Limb (tissue), 2 donors: ENCODE measurements around the gene MPI.
"Not testable (repeated sequence)": the region's sequence is repeated elsewhere in the genome, so short reads cannot be mapped to it uniquely, and the experiment has no call there.

Source experiments
- DNase-seq, 2 donors: peaks; one replicate each; pipeline ENCODE4 v3.0.0-alpha.2; 2016; ENCODE audit errors: extremely low spot score in 2 of 2

Gene MPI

DNA sequence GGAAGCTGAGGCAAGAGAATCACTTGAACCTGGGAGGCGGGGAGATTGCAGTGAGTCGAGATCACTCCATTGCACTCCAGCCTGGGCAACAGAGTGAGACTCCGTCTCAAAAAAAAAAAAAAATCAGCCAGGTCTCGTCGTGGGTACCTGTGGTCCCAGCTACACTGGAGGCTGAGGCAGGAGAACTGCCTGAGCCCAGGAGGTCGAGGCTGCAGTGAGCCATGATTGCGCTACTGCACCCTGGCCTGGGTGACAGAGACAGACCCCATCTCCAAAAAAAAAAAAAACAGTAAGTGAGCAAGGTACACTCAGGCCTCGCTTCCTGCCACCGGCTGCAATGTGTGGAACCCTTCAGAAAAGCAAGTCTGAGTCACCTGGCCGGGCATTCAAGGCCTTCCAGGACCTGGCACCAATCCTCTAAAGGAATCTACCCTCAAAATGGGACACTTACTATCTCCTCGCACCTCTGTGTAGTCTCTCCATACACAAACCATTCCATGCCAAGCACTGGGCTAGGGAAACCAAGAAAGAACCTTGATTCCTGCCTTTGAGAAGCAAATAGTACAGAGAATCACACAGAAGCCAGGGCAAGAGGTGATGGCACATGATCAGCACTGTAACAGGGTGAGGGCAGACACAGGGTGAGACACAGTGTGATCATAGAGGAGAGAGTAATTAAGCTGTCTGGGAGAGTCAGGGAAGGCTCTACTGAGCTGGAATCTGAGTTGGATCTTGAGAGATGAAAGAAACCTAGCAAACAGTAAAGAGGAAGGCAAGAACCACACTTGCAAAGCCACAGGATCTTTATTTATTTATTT is 26.4 kb upstream of the MPI start:
- no peak for DNase-seq

DNA sequence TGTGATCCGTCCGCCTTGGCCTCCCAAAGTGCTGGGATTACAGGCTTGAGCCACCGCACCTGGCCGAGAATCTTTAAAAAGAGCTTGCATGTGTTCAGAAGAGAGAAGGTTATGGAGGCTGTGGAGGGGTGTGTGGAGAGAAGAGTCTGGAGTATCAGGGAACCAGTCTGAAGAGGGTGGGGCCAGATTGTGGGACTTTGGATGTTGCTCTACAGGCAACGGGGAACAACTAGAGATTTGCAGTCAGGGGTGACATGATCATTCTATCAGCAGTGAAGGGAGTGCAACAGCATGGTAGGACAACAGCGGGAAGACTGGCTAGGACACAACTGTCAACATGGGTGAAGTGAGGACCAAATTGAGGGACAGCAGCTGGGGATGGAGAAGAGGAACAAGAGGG is 25.5 kb upstream of the MPI start:
- no peak for DNase-seq

DNA sequence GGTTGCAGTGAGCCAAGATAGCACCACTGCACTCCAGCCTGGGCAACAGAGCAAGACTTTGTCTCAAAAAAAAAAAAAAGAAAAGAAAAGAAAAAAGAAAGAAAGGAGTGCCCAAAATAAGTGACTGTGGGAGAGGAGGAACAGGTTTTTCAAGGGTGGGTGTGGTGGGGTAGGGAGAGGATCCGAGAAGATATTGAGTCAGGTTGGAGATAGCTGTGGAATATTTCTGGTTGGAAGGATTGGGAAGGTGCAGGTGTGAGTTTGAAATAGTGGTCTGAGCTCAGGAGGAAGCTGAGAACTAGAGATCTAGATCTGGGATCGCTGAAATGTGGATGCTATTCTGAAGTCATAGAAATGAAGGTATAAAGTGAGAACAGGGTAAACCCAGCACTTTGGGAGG is 24.5 kb upstream of the MPI start:
- DNase-seq: no peak

DNA sequence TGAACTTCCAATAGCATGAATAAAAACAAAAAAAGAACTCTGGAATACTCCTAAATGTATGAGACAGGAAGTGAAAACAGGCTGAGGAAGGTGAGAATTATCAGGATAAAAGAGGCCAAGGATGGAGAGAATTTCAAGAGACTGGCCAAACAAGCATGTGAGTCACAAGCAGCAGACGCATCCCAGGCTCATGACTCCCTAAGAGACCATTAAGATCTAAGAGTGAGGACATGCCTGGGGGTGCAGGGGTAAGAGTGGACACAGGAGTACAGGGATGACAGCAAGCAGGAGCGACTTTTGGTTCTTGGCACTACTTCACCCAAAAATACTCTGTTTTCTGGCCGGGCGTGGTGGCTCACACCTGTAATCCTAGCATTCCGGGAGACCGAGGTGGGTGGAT is 23.8 kb upstream of the MPI start:
- no peak for DNase-seq

DNA sequence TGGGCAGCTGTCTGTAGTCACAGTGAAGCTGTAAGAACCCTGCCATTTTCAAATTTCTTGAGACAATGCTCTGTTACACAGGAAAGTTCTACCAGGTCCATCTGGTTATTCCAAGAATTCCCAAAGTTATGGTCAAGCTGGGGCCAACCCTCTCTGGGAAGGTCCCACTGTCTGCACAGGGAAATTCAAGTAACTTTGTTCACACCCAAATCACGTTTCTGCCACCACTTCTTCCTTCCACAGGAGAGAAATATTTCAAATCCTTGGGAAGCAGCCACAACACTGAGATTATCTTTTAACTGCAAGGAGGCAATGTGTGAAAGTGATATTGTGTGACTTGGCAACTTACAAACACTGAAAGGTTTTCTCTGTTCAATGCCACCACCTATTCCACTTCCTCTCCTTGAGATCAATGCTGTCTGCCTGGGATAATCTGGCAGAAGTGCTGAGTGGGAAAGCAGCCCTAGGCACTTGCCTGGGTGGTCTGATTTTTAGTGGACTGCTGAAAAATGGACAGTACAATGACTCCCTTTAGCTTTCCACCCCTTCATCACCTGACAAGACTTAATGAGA is 22.3 kb upstream of the MPI start:
- DNase-seq: no peak

DNA sequence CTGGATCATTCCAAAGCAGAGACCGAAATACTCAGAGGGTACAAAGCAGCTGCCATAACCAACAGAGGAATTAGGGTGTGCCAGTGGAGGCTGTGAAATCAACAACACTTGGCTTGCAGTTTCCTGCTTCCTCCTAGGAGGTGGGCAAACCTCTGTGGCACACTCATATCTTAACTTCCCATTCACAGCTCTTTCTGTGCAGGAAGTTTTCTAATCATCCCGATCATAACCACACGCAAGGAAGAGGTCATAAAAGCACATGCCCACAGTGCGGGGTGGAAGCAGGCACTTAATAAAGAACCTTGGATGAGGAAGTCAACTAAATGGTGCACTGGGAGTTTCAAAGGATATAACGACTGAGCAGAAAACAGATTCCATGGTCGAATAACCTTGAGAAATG is 21.8 kb upstream of the MPI start:
- DNase-seq: no peak

DNA sequence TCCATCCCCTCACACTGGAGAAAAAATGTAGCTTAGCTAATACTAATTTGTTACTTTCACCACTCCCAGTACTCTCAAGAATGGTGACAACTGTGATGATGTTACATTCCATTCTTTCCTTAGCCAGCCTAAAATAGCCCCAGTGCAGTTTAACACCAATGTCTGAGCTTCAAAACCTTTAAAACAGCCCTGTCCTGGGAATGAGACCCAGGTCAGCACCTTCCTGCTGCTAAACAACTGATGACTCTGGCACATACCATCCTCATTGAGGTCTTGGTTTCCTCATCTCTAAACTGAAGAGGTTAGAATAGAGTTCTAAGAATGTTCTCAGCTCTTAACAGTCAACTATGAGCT is 20.5 kb upstream of the MPI start:
- no peak for DNase-seq

DNA sequence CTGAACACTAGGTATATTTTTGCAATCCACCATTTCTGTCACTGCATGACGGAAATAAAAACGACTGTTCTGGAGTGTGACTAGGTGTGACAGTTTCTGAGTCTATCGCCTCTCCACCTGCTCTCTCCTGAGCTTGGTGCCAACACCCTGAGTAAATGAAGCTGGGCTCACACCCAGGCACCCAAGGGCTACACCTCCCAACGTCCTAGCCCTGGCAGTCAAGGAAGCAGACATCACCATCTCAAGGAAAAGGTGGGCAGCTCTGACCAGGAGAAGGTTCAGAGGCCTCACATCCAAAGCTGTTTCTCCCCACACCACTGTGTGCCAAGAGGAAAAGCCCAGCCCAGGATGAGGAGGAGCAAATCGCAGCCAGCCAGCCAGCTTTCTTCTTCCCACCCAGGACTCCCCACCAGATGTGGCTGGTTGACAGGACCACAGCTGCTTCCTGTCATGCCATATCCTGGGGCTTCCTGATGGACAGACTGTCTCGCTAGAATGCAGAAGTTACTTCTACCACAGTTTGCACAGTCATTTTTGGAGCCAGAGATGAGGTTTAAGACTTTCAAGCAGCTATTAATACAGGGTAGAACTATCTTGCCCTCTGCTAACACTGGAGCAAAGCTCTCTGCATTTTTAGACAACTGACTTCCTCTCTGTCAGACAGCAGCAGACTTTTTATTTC is 20.0 kb upstream of the MPI start:
- DNase-seq: peak in 1 of 2 donors; percentile 38

DNA sequence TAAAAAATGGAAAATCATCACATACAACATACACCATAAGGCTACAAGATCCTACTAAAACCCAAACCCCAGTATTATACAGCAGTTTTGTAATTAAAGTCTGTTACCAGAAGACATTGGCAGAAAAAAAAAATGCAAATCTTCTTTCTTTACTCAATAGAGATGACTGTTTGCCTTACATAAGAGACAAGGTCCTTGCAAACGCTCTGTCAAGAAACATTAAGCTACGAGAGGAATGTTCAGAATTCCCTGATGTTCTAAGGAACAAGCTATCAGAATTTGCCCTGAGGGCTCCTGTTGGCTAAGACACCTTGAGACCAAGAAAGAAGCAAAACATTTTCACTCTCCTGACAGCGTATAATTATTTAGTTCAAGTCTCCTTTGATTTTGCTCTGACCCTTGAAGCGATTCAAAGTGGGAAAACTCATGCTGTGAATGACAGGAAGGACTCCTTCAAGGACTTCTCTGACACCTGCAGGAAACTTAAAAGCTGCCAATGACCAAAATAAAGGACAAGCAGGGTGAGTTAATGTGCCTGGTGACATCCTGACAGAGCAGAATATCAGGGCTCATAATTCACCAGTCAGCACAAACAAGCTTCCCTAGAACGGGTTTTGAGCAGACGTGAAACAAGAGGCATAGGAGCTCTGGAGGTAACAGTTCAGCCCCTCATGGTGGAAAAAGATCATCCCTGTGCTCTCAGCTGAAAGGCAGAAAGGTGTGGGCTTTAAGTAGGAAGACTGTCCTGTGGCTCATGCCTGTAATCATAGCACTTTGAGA is 19.2 kb upstream of the MPI start:
- no peak for DNase-seq

DNA sequence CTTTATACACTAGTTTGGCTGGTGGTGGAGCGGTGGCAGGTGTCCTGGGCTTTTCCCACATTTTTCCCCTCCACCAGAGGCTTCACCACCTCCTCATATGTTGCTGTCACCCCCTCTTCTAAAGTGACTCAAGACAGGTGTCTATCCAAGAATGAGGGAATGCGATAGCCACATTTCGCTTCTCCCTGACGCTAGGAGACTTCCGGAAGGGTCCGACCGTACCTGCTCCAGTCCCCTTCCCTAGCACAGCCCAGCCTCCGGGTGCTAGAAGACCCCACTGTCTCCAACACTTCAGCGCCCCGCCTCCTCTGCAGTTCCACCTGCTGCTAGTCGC is 17.2 kb upstream of the MPI start:
- DNase-seq: no peak

DNA sequence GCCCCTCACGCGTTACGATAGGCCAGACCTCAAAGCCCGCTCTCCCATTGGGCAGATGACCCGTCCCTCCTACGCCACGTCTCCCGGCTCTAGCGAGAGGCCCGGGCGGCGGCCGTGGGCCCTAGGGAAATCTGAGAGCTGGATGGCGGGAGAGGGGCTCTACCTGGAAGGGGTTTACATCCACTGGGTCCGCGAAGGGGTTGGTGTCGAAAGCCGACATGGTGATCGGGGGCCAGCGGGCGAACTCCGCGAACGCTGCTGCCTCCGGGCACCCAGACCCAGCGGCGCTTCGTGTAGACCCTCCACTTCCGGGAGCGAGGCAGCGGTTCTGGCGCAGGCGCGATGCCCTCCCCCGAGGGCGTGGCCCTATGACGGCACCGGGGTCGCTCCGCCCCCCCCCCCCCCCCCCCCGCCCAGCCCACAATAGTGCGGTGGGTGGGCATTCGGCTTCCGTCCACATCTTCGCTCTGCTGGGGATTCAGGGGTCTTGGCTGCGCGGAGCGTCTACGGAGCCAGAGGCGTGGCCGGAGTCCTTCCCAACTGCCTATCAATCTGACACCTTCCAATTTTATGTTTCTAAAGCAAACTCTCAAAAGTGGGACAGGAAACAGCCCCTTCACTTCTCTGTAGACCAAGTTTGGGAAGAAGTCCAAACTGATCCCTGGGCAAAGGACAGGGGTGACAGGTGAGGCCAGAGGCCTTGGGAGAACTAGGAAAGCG is 16.6 kb upstream of the MPI start, which contains the start of gene SCAMP2:
SCAMP2 (minus strand) TSS at position 330 of the 720 bp plus-strand sequence; CDS start at position 220, 110 bp downstream.
- peak; percentile 96 to 97 for DNase-seq

DNA sequence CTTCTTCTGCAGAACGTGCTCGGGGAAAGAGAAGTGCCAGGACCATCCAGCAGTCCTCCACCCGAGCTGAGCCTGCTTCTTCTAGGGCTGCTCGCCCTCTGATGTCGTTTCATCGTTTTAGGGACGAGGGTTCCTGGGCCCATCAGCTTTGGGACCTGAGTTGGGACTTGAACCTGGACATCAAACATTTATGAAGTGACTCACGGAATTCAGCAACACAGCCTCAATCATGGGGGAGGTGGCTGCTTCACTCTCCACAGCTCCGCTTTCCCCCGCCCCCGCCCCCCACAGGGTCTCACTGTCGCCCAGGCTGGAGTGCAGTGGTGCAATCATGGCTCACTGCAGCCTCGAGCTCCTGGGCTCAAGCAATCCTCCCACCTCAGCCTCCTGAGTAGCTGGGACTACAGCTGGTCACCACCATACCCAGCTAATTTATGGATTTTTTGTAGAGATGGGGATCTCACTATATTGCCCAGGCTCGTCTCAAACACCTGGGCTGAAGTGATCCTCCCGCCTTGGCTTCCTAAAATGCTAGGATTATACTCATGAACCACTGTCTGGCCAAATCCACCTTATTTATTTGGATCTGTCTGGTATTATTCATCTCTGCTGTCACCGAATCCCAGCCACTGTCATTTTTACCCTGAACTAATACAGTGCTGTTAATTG is 16.0 kb upstream of the MPI start:
- no peak for DNase-seq

DNA sequence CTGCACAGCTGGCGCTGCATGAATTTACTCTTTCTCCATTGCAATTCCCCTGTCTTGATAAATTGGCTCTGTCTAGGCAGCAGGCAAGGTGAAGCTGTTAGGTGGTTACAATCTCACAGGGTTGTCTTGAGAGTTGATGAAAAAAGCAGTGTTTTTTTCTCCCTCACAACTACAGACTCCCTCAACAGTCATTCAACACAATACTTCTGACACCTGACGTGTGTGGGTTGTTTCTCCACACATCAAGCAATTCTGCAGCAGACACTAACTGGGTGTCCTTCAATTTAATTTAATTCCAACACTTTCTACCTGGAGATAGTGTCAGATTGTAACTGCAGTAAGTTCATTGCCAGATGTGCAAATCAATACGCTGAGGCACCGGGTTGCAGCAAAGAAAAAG is 11.6 kb upstream of the MPI start:
- DNase-seq: no peak

DNA sequence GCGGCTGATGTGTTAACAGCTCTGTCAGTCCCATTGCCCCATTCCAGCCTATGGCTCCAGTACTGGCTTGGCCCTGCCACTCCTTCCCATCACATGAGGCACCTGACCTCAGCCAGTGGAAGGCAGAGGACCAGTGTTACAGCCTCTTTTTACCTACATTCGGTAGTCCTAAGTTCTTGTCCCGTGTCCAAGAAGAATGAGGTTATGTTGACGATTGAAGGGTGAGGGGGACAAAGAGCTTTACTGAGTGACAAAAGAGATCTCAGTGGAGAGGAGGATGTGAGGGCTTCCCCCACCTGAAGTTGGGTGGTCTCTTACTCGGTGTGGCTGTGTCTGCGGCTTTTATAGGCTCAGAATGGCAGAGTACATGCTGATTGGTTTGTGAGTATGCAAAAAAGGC is 7.3 kb upstream of the MPI start:
- DNase-seq: no peak

DNA sequence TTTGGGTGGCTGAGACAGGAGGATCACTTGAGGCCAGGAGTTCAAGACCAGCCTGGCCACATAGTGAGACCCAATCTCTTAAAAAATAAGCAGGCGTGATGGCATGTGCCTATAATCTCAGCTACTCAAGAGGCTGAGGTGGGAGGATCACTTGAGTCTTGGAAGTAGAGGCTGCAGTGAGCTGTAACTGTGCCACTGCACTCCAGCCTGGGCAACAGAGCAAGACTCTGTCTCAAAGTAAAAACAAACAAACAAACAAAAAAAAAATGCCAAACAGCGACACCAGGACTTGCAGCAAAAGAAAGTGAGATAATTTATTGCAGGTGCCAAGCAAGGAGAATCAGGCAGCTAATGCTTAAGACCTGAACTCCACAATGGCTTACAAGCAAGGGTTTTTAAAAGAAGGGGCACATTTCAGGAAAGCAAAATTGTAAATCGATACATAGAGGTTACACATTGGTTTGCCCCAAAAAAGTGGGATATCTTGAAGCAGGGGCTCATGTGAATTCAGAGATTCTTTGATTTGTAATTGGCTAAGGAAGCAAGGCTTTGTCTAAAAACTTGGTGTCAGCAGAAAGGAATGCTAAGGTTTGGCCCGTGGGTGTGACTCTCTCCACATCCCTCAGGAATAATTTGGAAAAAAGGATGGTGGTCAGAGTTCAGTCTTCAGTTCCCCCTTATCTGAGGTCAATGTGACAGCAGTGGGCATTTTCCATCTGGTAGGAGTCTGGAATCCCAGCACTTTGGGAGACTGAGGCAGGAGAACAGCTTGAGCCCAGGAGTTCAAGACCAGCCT is 5.2 kb upstream of the MPI start:
- no peak for DNase-seq

DNA sequence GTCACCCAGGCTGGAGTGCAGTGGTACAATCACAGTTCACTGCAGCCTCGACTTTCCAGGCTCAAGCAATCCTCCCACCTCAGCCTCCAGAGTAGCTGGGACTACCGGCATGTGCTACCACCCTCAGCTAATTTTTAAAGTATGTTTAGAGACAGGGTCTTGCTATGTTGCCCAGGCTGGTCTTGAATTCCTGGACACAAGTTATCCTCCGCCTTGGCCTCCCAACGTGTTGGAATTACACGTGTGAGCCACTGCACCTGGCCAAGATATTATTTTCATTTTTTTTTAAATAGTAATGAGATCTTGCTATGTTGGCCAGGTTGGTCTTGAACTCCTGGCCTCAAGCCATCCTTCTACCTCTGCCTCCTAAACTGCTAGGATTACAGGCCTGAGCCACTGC is 4.4 kb upstream of the MPI start:
- DNase-seq: no peak

DNA sequence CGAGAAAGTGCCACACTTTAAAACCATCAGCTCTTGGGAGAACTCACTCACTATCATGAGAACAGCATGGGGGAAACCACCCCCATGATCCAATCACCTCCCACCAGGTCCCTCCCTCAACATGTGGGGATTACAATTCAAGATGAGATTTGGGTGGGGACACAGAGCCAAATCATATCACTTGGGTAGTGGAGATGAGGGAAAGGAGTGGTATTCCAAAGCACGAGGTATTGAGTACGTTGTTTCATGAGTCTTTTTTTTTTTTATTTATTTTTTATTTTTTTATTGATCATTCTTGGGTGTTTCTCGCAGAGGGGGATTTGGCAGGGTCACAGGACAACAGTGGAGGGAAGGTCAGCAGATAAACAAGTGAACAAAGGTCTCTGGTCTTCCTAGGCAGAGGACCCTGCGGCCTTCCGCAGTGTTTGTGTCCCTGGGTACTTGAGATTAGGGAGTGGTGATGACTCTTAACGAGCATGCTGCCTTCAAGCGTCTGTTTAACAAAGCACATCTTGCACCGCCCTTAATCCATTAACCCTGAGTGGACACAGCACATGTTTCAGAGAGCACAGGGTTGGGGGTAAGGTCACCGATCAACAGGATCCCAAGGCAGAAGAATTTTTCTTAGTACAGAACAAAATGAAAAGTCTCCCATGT is 2.2 kb upstream of the MPI start:
- not testable (repeated sequence) for DNase-seq

DNA sequence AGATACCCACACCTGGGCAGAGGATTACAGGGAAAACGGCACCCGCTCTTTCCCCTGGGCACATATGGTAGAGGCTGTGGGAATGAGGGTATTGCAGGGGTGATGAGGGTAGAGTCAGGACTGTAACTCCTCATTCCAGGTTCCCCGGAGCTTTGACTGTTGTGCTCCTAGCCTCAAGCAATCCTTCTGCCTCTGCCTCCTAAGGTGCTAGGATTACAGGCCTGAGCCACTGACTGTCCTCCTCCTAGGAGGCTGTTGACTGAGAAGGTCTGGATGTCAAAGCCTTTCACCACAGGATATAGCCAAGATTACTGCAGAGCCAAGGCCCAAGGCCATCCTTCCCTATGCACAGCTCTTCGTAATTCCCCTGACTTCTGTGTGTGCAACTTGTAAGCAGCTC is 1.1 kb upstream of the MPI start:
- no peak for DNase-seq

DNA sequence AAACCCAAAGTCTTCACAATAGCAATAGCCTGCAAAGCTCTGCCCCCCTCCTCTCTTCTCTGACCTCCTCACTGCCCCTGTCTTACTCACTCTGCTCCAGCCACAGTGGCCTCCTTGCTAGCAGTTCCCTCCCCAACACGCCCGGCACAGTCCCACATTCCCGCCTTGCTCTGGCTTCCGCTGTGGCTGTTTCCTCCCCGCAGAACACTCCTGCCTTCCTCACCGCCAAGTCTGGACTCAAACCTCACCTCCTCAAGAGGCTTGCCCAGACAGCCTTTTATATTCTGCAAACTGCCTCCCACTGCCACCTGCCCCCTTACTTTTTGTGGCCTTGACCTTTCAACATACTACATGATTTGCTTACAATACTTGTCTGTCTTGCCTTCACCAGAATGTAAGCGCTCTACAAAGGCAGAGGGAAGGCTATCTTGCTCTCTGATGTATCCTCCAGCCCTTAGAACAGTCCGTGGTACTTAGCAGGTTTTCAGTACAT is 406 bp upstream of the MPI start:
- DNase-seq: peak in 1 of 2 donors; percentile 56

DNA sequence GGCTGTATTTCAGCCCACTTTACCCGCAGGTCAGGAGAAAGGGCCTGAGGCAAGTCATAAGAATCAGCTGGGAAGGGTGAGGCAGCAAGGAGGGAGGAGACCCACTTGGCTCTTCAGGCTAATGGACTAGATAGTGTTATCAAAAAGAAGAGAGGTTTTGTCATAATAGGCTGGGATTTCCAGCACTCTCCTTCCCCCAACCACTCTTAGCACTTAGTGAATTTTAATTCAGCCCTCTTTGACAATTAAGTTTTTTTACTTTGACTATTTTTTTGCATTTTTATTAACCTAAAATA is 771 bp downstream of the MPI start:
- no peak for DNase-seq
